Stimulated activated memory B cell treated with anti-CD40 and anti-IgM and Interleukin-4, amounts not matched to agents 10 μg/mL and 1 μg/mL and 100 μg/mL, for 72 hours (primary cell): Measurements from ENCODE around the gene CA5A.

Experiments used
- ATAC-seq: fragments of 150-1000 bp; cut with Tn5 transposase; 2 replicates; pipeline ENCODE4 v1.10.0; 2021
- H3K27ac Mint-ChIP-seq: one replicate; pipeline ENCODE4 v1.8.0; 2022; ENCODE audit warnings: mild to moderate bottlenecking, mixed read lengths
- H3K27me3 Mint-ChIP-seq: one replicate; pipeline ENCODE4 v1.8.0; 2022; ENCODE audit warnings: mixed read lengths
- H3K36me3 Mint-ChIP-seq: one replicate; pipeline ENCODE4 v1.8.0; 2022; ENCODE audit warnings: mixed read lengths
- H3K4me1 Mint-ChIP-seq: one replicate; pipeline ENCODE4 v1.8.0; 2022; ENCODE audit warnings: mixed read lengths
- H3K4me3 Mint-ChIP-seq: one replicate; pipeline ENCODE4 v1.8.0; 2022; ENCODE audit warnings: mild to moderate bottlenecking, moderate library complexity, mixed read lengths
- H3K9me3 Mint-ChIP-seq: one replicate; pipeline ENCODE4 v1.8.0; 2022; ENCODE audit warnings: mixed read lengths

The CA5A gene

GRCh38 chr16:87841340-87842208, 94.8 kb downstream of the CA5A start:
- peaks cover 21% of the 10 kb centered on the region for H3K4me1 Mint-ChIP-seq
- ATAC-seq: no peak
- no peak overlapping the region for H3K4me3 Mint-ChIP-seq
- H3K9me3 Mint-ChIP-seq: no peaks in the 10 kb centered on the region
- no peak overlapping the region for H3K27ac Mint-ChIP-seq
- H3K36me3 Mint-ChIP-seq: peaks cover 43% of the 10 kb centered on the region
- no peaks in the 10 kb centered on the region for H3K27me3 Mint-ChIP-seq

- H3K27ac Mint-ChIP-seq: no peak overlapping the region
- H3K36me3 Mint-ChIP-seq: peaks cover 54% of the 10 kb centered on the region
- peaks cover 21% of the 10 kb centered on the region for H3K4me1 Mint-ChIP-seq
- no peaks in the 10 kb centered on the region for H3K9me3 Mint-ChIP-seq
- H3K4me3 Mint-ChIP-seq: no peak overlapping the region
- H3K27me3 Mint-ChIP-seq: no peaks in the 10 kb centered on the region
- ATAC-seq: no peak
Observed at GRCh38 chr16:87840271-87840978, 95.9 kb downstream of the CA5A start.

GRCh38 chr16:87839542-87840270, 96.6 kb downstream of the CA5A start:
- H3K27ac Mint-ChIP-seq: no peak overlapping the region
- H3K36me3 Mint-ChIP-seq: peaks cover 56% of the 10 kb centered on the region
- ATAC-seq: no peak
- H3K4me3 Mint-ChIP-seq: no peak overlapping the region
- no peaks in the 10 kb centered on the region for H3K27me3 Mint-ChIP-seq
- H3K9me3 Mint-ChIP-seq: no peaks in the 10 kb centered on the region
- H3K4me1 Mint-ChIP-seq: peaks cover 19% of the 10 kb centered on the region

GRCh38 chr16:87838643-87839541, 97.4 kb downstream of the CA5A start:
- Mint-ChIP-seq H3K27me3 (no peaks in the 10 kb centered on the region), H3K4me1 (peaks cover 14% of the 10 kb centered on the region), H3K4me3 (no peak overlapping the region), H3K36me3 (peaks cover 60% of the 10 kb centered on the region), H3K27ac (no peak overlapping the region), H3K9me3 (no peaks in the 10 kb centered on the region)
- no peak for ATAC-seq
